Prostate gland (tissue), 2 donors: ENCODE data around the gene GAGE12G. TPM values are rescaled to one million over a fixed set of nuclear protein-coding genes. Genes with fewer than 3 reads are reported as not detected.
"Not testable (repeated sequence)": the region's sequence is repeated elsewhere in the genome, so short reads cannot be mapped to it uniquely, and the experiment has no call there.

Experiments used
- DNase-seq: peaks from one replicate; pipeline ENCODE4 v3.0.0-alpha.2; 2019; ENCODE audit warnings: low spot score
- H3K27ac ChIP-seq, 2 donors: fragments of 200-600 bp; sonication (generic); 2 replicates each; pipeline ENCODE4 v1.5.1; 2017 to 2019
- H3K27me3 ChIP-seq: fragments of 200-600 bp; sonication (generic); replicated peaks from 2 replicates; pipeline ENCODE4 v1.5.1; 2019; ENCODE audit not compliant: insufficient read depth
- H3K36me3 ChIP-seq, 2 donors: fragments of 200-600 bp; sonication (generic); 1 replicate in 1 of 2; 2 replicates in 1 of 2; pipeline versions ENCODE4 v1.5.1 to v1.8.1; 2017 to 2019
- H3K4me1 ChIP-seq: fragments of 200-600 bp; sonication (generic); replicated peaks from 2 replicates; pipeline ENCODE4 v1.5.1; 2019
- H3K4me3 ChIP-seq, 2 donors: fragments of 200-600 bp; sonication (generic); 2 replicates each; pipeline ENCODE4 v1.5.1; 2017 to 2019
- H3K9me3 ChIP-seq: fragments of 200-600 bp; sonication (generic); 2 replicates; pipeline ENCODE4 v1.5.1; 2017
- WGBS: methylation state at CpG from one replicate; pipeline ENCODE4 v1.1.5; 2018; 5-methylcytosine and 5-hydroxymethylcytosine counted together
- intact Hi-C: fragments of 100-400 bp; cut with DNase I; formaldehyde crosslinking; loops from one replicate; pipeline ENCODE4 v1.14.2; 2022
- total RNA-seq, 2 donors: library from RNA; depleted of rRNA; stranded (reverse); fragments of >200 nt; gene quantifications; one replicate each; pipeline ENCODE4 v1.1.0, GENCODE V29; 2016

Gene GAGE12G
- total RNA-seq = not detected

GRCh38 chrX:49570100-49570499 lies at the start of gene GAGE12G:
TSS of gene GAGE12G (plus strand) at chrX:49570400. CDS start at chrX:49571555, 1,155 bp downstream.
- H3K4me3 ChIP-seq, DNase-seq, H3K4me1 ChIP-seq, H3K27ac ChIP-seq, H3K27me3 ChIP-seq, H3K36me3 ChIP-seq, intact Hi-C loops, H3K9me3 ChIP-seq: not testable (repeated sequence)
- WGBS = no CpG with 5 or more reads among the region's 16 CpGs

GRCh38 chrX:49531877-49532276 lies 38.3 kb upstream of the GAGE12G start, which contains the start of gene GAGE12C:
TSS of gene GAGE12C (plus strand) at chrX:49532177. CDS start at chrX:49533332, 1,155 bp downstream.
- H3K9me3 ChIP-seq, H3K36me3 ChIP-seq, DNase-seq, H3K27ac ChIP-seq, intact Hi-C loops, H3K4me3 ChIP-seq, H3K27me3 ChIP-seq, H3K4me1 ChIP-seq: not testable (repeated sequence)
- WGBS = no CpG with 5 or more reads among the region's 16 CpGs

GRCh38 chrX:49541433-49541832 lies 28.8 kb upstream of the GAGE12G start, which contains the start of gene GAGE12D:
TSS of gene GAGE12D (plus strand) at chrX:49541733. CDS start at chrX:49542888, 1,155 bp downstream.
- DNase-seq, H3K4me1 ChIP-seq, H3K4me3 ChIP-seq, H3K27ac ChIP-seq, H3K27me3 ChIP-seq, H3K9me3 ChIP-seq, H3K36me3 ChIP-seq, intact Hi-C loops: not testable (repeated sequence)
- no CpG with 5 or more reads among the region's 16 CpGs for WGBS

GRCh38 chrX:49550989-49551388 lies 19.2 kb upstream of the GAGE12G start, which contains the start of gene GAGE12E:
TSS of gene GAGE12E (plus strand) at chrX:49551289. CDS start at chrX:49552444, 1,155 bp downstream.
- H3K4me3 ChIP-seq, intact Hi-C loops, H3K9me3 ChIP-seq, H3K27me3 ChIP-seq, H3K36me3 ChIP-seq, H3K27ac ChIP-seq, DNase-seq, H3K4me1 ChIP-seq: not testable (repeated sequence)
- no CpG with 5 or more reads among the region's 16 CpGs for WGBS

GRCh38 chrX:49560542-49560941 lies 9.7 kb upstream of the GAGE12G start, which contains the start of gene GAGE12F:
TSS of gene GAGE12F (plus strand) at chrX:49560842. CDS start at chrX:49561997, 1,155 bp downstream.
- H3K27ac ChIP-seq, H3K36me3 ChIP-seq, H3K4me3 ChIP-seq, intact Hi-C loops, H3K4me1 ChIP-seq, DNase-seq, H3K9me3 ChIP-seq, H3K27me3 ChIP-seq: not testable (repeated sequence)
- no CpG with 5 or more reads among the region's 16 CpGs for WGBS

- H3K4me1 ChIP-seq, DNase-seq, H3K27ac ChIP-seq, H3K36me3 ChIP-seq, H3K9me3 ChIP-seq, H3K4me3 ChIP-seq, intact Hi-C loops, H3K27me3 ChIP-seq: not testable (repeated sequence)
- WGBS = no CpG with 5 or more reads among the region's 11 CpGs
Observed at GRCh38 chrX:49568728-49569127, 1.5 kb upstream of the GAGE12G start.

GRCh38 chrX:49569152-49569551 lies 1.0 kb upstream of the GAGE12G start:
- H3K9me3 ChIP-seq, intact Hi-C loops, H3K27ac ChIP-seq, H3K4me3 ChIP-seq, DNase-seq, H3K27me3 ChIP-seq, H3K36me3 ChIP-seq, H3K4me1 ChIP-seq: not testable (repeated sequence)
- WGBS = no CpG with 5 or more reads among the region's 13 CpGs

GRCh38 chrX:49579649-49580048 lies 9.4 kb downstream of the GAGE12G start, which contains the start of gene GAGE12H:
TSS of gene GAGE12H (plus strand) at chrX:49579949. CDS start at chrX:49581104, 1,155 bp downstream.
- DNase-seq, H3K4me1 ChIP-seq, H3K36me3 ChIP-seq, intact Hi-C loops, H3K27me3 ChIP-seq, H3K4me3 ChIP-seq, H3K9me3 ChIP-seq, H3K27ac ChIP-seq: not testable (repeated sequence)
- WGBS = no CpG with 5 or more reads among the region's 16 CpGs

GRCh38 chrX:49589196-49589595 lies 19.0 kb downstream of the GAGE12G start, which contains the start of gene GAGE2A:
TSS of gene GAGE2A (plus strand) at chrX:49589496. CDS start at chrX:49590651, 1,155 bp downstream.
- not testable (repeated sequence) for H3K4me3 ChIP-seq

GRCh38 chrX:49589769-49590478 lies 19.7 kb downstream of the GAGE12G start:
- H3K27ac ChIP-seq, H3K27me3 ChIP-seq, intact Hi-C loops, H3K4me3 ChIP-seq, H3K4me1 ChIP-seq, H3K36me3 ChIP-seq, H3K9me3 ChIP-seq, DNase-seq: not testable (repeated sequence)
- 94% methylated on average over 31 of the region's 37 CpGs for WGBS

More at GRCh38 chrX:49589196-49589595, 19.0 kb downstream of the GAGE12G start, which contains the start of gene GAGE2A:
- WGBS = no CpG with 5 or more reads among the region's 16 CpGs
- H3K27ac ChIP-seq, H3K27me3 ChIP-seq, H3K9me3 ChIP-seq, H3K36me3 ChIP-seq, DNase-seq, H3K4me1 ChIP-seq, intact Hi-C loops: not testable (repeated sequence)

- H3K4me1 ChIP-seq, H3K27ac ChIP-seq, H3K27me3 ChIP-seq, H3K36me3 ChIP-seq, intact Hi-C loops, DNase-seq, H3K4me3 ChIP-seq, H3K9me3 ChIP-seq: not testable (repeated sequence)
- 96% methylated on average over 14 of the region's 17 CpGs for whole genome bisulfite sequencing
Observed at GRCh38 chrX:49590488-49590887, 20.3 kb downstream of the GAGE12G start.

GRCh38 chrX:49598720-49599119 lies 28.5 kb downstream of the GAGE12G start, which contains the start of gene GAGE1:
TSS of gene GAGE1 (plus strand) at chrX:49599020. CDS start at chrX:49600175, 1,155 bp downstream.
- intact Hi-C loops, H3K4me1 ChIP-seq, H3K4me3 ChIP-seq, DNase-seq, H3K9me3 ChIP-seq, H3K27me3 ChIP-seq, H3K36me3 ChIP-seq, H3K27ac ChIP-seq: not testable (repeated sequence)
- WGBS = no CpG with 5 or more reads among the region's 16 CpGs
